Activated naive CD8-positive, alpha-beta T cell treated with anti-CD3 and anti-CD28 coated beads, Interleukin-2, amount 50 U/mL, for 16 hours (primary cell): Measurements from ENCODE around the gene BCL2L2.
A peak's percentile ranks its signal among the peaks of the same experiment; 100 is the strongest.
"Not testable (repeated sequence)": the region's sequence is repeated elsewhere in the genome, so short reads cannot be mapped to it uniquely, and the experiment has no call there.

Experiments used
- DNase-seq: peaks from one replicate; pipeline ENCODE4 v3.0.0-alpha.2; 2020; ENCODE audit warnings: low read depth, low spot score

Gene BCL2L2

DNA sequence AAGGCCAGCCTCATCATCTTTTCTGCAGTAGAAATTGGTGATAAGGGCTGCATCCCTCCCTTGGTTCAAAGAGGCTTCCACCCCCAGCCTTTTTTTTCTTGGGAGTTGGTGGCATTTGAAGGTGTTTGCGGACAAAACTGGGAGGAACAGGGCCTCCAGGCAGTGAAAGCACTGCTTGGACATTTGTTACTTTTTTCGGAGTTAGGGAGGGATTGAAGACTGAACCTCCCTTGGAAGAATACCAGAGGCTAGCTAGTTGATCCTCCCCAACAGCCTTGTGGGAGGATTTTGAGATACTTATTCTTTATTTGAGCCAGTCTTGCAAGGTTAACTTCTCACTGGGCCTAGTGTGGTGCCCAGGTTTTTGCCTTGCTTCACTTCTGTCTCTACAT, 17.8 kb downstream of the BCL2L2 start:
- DNase-seq = no peak

DNA sequence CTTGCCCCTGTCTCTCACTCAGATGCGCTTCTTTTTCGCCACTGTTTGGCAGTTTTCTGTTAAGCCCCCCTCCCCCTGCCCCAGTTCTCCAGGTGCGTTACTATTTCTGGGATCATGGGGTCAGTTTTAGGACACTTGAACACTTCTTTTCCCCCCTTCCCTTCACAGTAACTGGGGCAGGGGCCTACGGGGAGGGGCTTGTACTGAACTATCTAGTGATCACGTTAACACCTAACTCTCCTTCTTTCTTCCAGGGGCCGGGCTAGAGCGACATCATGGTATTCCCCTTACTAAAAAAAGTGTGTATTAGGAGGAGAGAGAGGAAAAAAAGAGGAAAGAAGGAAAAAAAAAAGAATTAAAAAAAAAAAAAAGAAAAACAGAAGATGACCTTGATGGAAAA, 18.4 kb downstream of the BCL2L2 start:
- no peak for DNase-seq

GRCh38 chr14:23325746-23326145, 19.1 kb downstream of the BCL2L2 start:
- DNase-seq = not testable (repeated sequence)

GRCh38 chr14:23326491-23327332, 20.1 kb downstream of the BCL2L2 start:
- DNase-seq = no peak

GRCh38 chr14:23327947-23328744, 21.5 kb downstream of the BCL2L2 start:
- DNase-seq = peak; percentile 45

GRCh38 chr14:23335623-23336022, 29.0 kb downstream of the BCL2L2 start:
- DNase-seq = no peak

GRCh38 chr14:23339506-23340268, 33.1 kb downstream of the BCL2L2 start:
- DNase-seq = no peak

GRCh38 chr14:23344481-23344880, 37.8 kb downstream of the BCL2L2 start:
- DNase-seq = no peak

- no peak for DNase-seq
These were observed 39.5 kb downstream of the BCL2L2 start for GRCh38 chr14:23345987-23346692.

DNA sequence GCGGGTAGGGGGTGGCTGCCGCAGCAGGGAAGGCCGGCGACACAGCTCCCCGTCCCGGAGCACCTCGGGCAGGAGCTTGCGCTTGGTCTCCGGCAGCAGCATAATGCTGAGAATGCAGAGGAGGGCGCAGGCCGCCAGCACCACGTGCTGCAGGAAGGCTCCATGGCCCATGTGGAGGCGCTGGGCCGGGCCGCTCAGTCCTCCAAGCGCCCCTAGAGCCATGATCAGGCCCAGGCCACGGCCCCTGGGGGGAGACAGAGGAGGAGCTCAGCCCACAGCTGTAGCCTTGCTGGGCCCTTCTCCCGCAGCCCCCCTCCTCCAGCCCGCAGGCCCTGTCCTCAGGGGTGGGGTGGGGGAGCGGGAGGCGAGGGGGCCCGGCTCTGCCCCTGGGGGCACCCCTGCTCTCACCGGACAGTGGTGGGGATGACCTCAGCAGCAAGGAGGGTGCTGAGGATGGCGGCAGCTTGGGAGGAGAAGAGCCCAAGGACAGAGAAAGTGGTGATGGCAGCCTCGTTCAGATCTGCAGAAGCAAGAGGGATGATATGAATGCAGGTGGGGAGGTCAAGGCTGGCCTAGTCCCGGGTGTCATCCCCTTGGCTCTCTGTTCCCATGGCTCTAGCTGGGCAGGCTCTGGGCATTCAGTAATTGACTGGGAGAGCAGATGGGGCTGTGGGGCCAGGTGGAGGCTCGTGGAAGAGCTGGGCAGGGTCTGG, 40.2 kb downstream of the BCL2L2 start:
- no peak for DNase-seq

GRCh38 chr14:23347406-23348296, 41.0 kb downstream of the BCL2L2 start:
- DNase-seq = no peak

GRCh38 chr14:23348297-23348655, 41.6 kb downstream of the BCL2L2 start:
- no peak for DNase-seq

GRCh38 chr14:23349156-23349845, 42.7 kb downstream of the BCL2L2 start:
- no peak for DNase-seq

GRCh38 chr14:23351681-23352505, 45.3 kb downstream of the BCL2L2 start:
- no peak for DNase-seq

- DNase-seq = peak; percentile 19
These were observed 46.1 kb downstream of the BCL2L2 start, which contains the start of gene SLC22A17 for GRCh38 chr14:23352506-23353432. Gene SLC22A17 (minus strand): TSS chr14:23352887.

DNA sequence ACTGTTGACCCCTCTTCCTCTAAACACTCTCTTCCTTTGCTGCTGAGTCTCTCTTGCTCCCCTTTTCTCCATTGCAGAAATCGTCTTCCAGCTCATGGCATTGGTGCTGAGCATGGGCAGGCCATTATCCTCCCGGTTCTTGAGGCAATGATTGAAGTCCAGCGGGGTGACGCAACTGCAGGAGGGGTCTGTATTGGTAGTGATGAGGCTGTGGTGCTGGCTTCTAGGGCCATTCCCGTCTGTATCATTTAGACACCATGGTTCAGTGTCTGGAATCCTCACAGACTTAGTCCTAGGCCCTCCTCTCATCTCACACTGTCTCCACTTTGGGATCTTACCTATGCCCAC, 46.8 kb downstream of the BCL2L2 start:
- no peak for DNase-seq

DNA sequence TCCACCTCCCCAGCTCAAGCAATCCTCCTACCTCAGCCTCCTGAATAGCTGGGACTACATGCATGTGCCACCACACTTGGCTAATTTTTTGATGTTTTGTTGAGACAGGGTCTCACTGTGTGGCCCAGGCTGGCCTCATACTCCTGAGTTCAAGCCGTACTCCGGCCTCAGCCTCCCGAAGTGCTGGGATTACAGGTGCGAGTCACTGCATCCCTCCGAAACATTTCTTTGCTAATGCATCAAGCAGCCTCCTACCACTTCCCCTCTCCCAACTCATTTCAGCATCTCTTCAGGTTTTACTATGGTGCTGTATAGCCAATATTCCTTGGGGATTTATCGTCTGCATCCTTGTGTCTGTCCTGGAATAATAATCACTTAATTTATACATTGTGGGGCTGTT, 48.4 kb downstream of the BCL2L2 start:
- DNase-seq = no peak
